Small intestine (tissue), 7 donors: Measurements from ENCODE around the gene VPS35. TPM values are rescaled to one million over a fixed set of nuclear protein-coding genes. Genes with fewer than 3 reads are reported as not detected.
"Not testable (repeated sequence)": the region's sequence is repeated elsewhere in the genome, so short reads cannot be mapped to it uniquely, and the experiment has no call there.

Experiments
- DNase-seq, 2 donors: peaks; one replicate each; pipeline versions ENCODE4 v3.0.0 to v3.0.0-alpha.2; 2013
- FAIRE-seq: peaks from 2 replicates; lab custom pipeline; 2012; peaks lifted over from hg19 to GRCh38; lab: Jason Lieb, UNC
- H3K27ac ChIP-seq, 3 donors: one replicate each; pipeline ENCODE4 v1.5.1; 2013; ENCODE audit warnings: low read length in 2 of 3, mild to moderate bottlenecking in 2 of 3, control low read depth in 1 of 3, inconsistent platforms in 1 of 3, low read depth in 1 of 3, moderate library complexity in 1 of 3
- H3K27me3 ChIP-seq, 3 donors: one replicate each; pipeline ENCODE4 v1.6.1; 2013; ENCODE audit warnings: low read length in 3 of 3, inconsistent platforms in 1 of 3; ENCODE audit not compliant: control insufficient read depth in 3 of 3, insufficient read depth in 3 of 3
- H3K36me3 ChIP-seq, 3 donors: one replicate each; pipeline ENCODE4 v1.6.1; 2013; ENCODE audit warnings: low read length in 3 of 3, inconsistent platforms in 1 of 3, low read depth in 1 of 3, mild to moderate bottlenecking in 1 of 3, moderate library complexity in 1 of 3; ENCODE audit not compliant: control insufficient read depth in 3 of 3, insufficient read depth in 2 of 3
- H3K4me1 ChIP-seq, 3 donors: one replicate each; pipeline ENCODE4 v1.6.1; 2013; ENCODE audit warnings: low read length in 2 of 3, inconsistent platforms in 1 of 3, low read depth in 1 of 3, mild to moderate bottlenecking in 1 of 3, moderate library complexity in 1 of 3; ENCODE audit not compliant: control insufficient read depth in 3 of 3, insufficient read depth in 2 of 3
- H3K4me3 ChIP-seq, 3 donors: one replicate each; pipeline ENCODE4 v1.5.1; 2013; ENCODE audit warnings: low read length in 3 of 3, control low read depth in 1 of 3, inconsistent platforms in 1 of 3, low read depth in 1 of 3, mild to moderate bottlenecking in 1 of 3, moderate library complexity in 1 of 3
- H3K9me3 ChIP-seq, 2 donors: one replicate each; pipeline ENCODE4 v1.6.1; 2013; ENCODE audit warnings: low read depth in 1 of 2, low read length in 1 of 2; ENCODE audit not compliant: control insufficient read depth in 2 of 2, insufficient read depth in 1 of 2
- WGBS, 3 donors: extraction: QIAGEN DNeasy Blood & Tissue Kit; methylation state at CpG; one replicate each; pipeline ENCODE4 v1.1.7; 2013; 5-methylcytosine and 5-hydroxymethylcytosine counted together
- polyA plus RNA-seq, 4 donors: library from polyadenylated mRNA; stranded (reverse) in 3 of 4; unstranded in 1 of 4; fragments of 200-250 nt in 3 of 4; fragments of 120-200 nt in 1 of 4; gene quantifications; one replicate each; pipeline versions ENCODE4 v1.2.1 to v1.2.3, GENCODE V29; 2013
- donor health status: healthy with polysubstance abuse.
- donor health status: control.
- donor health status: control.
- donor health status: Bipolar disorder and iron deficiency.
- donor health status: healthy.

VPS35 gene
- polyA plus RNA-seq, 4 donors: 36.1 to 157 (median 76.3) TPM

DNA sequence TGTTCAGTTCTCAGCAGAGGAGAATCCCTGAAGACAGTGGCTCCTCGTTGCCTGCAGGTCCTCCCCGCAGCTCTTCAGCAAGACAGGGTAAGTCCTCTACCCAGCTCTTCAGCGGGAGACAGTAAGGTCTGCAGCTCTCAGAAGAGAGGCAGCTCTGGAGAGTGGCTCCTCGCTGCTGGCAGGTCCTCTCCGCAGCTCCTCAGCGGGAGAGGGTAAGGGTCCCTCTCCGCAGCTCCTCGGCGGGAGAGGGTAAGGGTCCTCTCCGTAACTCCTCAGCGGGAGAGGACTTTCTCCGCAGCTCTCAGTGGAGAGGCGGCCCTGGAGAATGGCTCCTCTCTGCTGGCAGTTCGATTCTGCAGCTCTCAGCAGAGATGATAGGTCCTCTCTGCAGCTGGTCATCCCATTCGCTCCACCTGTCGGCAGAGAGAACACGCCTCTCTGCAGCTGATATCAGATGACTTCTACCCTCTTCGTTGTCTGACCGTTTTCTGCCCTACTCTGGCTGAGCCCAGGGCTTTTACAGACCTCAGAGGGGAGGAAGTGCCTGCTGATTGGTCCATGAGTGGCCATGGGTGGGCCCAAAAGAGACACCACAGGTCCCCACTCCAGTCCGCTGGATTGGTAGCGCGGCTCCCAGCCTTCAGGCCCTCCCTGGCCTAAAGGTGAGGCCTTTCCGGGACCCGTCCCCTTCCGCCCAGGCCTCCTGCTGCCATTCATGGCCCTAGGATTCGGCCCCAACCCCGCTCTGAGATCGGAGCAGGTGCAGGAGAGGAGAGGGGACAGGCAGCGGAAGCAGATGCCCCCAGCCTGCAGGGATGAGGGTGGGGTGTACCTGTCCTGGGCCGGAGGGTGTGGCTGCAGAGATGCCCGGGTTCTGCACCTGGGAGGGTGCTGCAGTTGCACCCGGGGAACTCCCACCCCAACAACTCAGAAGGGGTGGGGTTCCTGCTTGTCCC lies 55.9 kb downstream of the VPS35 start:
- FAIRE-seq: no peak

DNA sequence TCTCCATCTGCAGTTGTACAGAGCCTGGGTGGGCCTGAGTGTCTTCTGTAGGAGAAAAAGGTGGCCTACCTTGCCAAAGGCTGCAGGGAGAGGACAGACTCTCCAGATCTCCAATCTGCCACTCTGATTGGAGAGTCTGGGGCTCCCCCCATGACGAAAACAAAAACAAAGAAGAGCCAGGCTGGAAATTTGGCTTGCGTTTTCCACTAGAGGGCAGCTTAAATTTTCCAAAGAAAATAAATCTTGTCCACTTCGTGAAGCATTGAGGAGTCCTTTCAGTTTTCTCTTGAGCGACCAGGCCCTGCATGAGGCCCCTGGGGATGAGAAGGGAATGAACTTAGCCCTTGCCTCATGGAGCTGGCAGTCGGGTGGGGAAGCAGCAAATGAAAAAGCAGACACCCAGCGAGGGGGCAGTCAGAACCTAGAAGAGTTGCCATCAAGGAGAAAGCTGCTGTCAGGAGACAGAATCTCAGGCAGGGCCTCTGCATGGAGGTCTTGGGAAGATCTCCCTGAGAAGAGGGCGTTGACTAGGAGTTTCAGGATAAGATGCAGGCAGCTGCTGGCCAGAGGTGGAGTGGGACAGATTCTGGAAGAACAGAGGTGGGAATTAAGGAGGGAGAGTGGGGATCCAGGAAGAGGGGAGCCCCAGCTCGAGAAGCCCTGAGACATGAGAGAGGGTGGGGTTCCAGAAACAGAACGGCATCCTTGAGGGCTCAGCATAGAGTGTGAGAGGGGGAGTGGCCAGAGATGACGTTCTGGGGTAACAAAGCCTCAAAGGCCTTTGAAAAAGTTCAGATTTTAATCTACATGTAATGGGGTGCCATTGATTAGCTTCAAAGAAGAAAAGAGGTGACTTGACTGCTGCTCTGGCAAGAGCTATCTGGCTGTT lies 59.4 kb downstream of the VPS35 start:
- FAIRE-seq (no peak), DNase-seq (peak; percentile 9 to 48)
- Histone ChIP-seq H3K36me3 (no peaks in the 10 kb centered on the region), H3K27ac (no peak overlapping the region), H3K4me3 (no peak overlapping the region), H3K9me3 (no peaks in the 10 kb centered on the region), H3K27me3 (no peaks in the 10 kb centered on the region), H3K4me1 (no peaks in the 10 kb centered on the region)
- WGBS, 3 donors: 20 to 28% (median 24%) methylated on average over 10 of the region's 10 CpGs

More for the DNA sequence above, 55.9 kb downstream of the VPS35 start:
- H3K9me3 ChIP-seq: no peaks in the 10 kb centered on the region
- H3K4me3 ChIP-seq: no peak overlapping the region
- H3K27ac ChIP-seq: no peak overlapping the region
- no peaks in the 10 kb centered on the region for H3K27me3 ChIP-seq
- no peaks in the 10 kb centered on the region for H3K4me1 ChIP-seq
- H3K36me3 ChIP-seq: no peaks in the 10 kb centered on the region
- WGBS, 3 donors: 74 to 82% (median 81%) methylated on average over 31 to 32 of the region's 32 CpGs
- DNase-seq: no peak

DNA sequence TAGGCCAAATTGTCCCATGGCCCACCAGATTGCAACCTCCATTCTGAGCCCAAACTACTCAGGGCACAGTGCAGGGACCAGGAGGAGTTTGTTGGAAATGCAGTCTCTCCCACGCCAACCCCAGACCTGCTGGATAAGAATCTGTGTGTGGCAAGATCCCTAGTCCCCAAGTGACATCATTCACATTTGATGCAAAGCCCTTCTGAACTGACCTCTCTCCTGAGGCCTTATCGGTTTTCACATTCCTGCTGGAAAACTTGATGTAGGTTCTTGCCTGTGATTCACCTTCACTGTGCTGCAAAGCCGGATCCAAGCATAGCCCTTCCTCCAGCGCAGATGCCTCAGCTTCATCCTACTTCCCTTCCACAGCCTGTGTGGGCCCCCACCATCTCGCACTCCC lies 61.2 kb downstream of the VPS35 start:
- 87 to 95% (median 90%) methylated on average over 5 of the region's 5 CpGs for WGBS, 3 donors
- DNase-seq (no peak), FAIRE-seq (no peak)
- H3K27me3 ChIP-seq: no peaks in the 10 kb centered on the region
- H3K4me1 ChIP-seq: no peaks in the 10 kb centered on the region
- no peaks in the 10 kb centered on the region for H3K9me3 ChIP-seq
- no peaks in the 10 kb centered on the region for H3K36me3 ChIP-seq
- H3K27ac ChIP-seq: no peak overlapping the region
- H3K4me3 ChIP-seq: no peak overlapping the region

DNA sequence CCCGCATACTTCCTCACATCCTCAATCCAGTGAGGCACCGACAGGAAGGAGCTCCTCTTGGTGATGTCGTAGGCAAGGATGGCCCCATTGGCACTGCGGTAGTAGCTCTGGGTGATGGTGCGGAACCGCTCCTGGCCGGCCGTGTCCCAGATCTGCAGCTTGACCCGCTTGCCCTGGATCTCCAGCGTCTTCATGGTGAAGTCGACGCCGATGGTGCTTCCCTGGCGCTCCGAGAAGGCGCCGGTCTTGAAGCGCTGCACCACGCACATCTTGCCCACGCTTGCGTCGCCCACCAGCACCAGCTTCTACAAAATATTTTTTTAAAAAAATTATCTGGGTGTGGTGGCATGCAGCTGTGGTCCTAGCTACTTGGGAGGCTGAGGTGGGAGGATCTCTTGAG lies 62.3 kb downstream of the VPS35 start:
- not testable (repeated sequence) for FAIRE-seq, H3K4me1 ChIP-seq, H3K27me3 ChIP-seq, H3K36me3 ChIP-seq, H3K4me3 ChIP-seq, DNase-seq, H3K9me3 ChIP-seq, H3K27ac ChIP-seq
- WGBS, 3 donors: 95 to 97% (median 96%) methylated on average over 19 to 21 of the region's 22 CpGs

DNA sequence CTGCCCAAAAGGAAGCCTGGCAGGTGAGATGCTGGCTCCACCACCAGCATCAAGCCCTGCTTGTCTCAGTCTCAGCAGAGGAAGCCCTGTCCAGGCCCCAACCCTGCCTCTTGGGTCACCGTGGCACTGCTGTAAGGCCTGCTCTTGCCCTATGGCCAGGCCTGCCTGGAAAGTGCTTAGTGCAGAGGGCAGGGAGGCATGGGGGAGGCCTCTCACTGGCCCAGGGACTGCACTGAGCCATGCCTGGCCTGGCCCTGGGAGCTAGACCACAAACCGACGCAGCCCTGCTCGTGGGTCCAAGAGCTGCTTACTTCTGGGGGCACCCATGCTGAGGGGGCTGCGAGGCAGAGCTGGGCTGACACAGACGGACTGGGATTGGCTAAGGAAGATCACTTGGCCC lies 64.1 kb downstream of the VPS35 start:
- WGBS, 3 donors: 79 to 92% (median 91%) methylated on average over 3 to 6 of the region's 6 CpGs
- H3K4me3 ChIP-seq: not testable (repeated sequence)

DNA sequence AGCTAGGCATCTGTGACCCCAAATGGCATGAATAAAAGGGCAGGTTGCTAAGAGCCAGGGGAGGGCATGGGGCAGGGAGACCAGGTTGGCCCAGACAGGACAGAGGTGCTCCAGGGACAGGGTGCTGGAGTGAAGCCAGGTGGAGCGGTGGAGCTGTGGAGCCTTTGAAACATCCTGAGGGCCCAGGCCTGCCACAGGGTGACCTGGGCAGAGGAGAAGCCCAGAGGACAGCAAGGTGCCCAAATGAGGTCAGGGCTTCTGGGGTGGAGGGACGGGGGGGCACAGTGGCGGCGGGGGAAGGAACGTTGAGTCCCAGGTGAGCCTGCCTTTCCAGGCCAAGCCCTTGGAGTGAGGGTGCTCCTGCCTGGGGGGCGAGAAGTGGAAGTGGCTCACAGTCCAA lies 65.3 kb downstream of the VPS35 start:
- not testable (repeated sequence) for FAIRE-seq, DNase-seq, H3K27ac ChIP-seq, H3K4me1 ChIP-seq, H3K36me3 ChIP-seq, H3K4me3 ChIP-seq, H3K27me3 ChIP-seq, H3K9me3 ChIP-seq
- 82 to 95% (median 90%) methylated on average over 4 of the region's 6 CpGs for WGBS, 3 donors

More for the DNA sequence above, 64.1 kb downstream of the VPS35 start:
- H3K27ac ChIP-seq, H3K36me3 ChIP-seq, H3K4me1 ChIP-seq, H3K27me3 ChIP-seq, FAIRE-seq, H3K9me3 ChIP-seq, DNase-seq: not testable (repeated sequence)

DNA sequence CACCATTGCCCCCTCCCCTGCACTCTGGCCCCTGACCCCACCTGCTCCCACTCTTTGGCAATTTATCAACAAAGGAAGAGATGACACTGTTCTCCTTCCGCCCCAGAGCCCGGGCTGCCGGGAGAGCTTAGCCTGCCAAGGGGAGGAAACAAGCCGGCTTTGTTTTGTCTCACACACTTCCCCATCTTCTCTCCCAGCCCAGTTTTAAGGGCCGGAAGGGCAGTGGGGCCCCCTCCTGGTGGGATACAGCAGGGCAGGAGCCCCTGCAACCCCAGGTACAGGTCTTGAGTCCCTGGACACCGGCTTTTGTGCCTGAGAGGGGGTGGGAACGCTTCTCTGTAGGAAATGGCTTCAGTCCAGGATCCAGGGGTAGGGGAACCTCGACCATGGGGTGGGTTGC lies 65.7 kb downstream of the VPS35 start:
- H3K9me3 ChIP-seq, FAIRE-seq, H3K27ac ChIP-seq, H3K36me3 ChIP-seq, H3K4me1 ChIP-seq, H3K4me3 ChIP-seq, H3K27me3 ChIP-seq, DNase-seq: not testable (repeated sequence)
- 7% methylated on average over 5 of the region's 8 CpGs; no CpG with 5 or more reads in 2 of the 3 donors for WGBS, 3 donors

DNA sequence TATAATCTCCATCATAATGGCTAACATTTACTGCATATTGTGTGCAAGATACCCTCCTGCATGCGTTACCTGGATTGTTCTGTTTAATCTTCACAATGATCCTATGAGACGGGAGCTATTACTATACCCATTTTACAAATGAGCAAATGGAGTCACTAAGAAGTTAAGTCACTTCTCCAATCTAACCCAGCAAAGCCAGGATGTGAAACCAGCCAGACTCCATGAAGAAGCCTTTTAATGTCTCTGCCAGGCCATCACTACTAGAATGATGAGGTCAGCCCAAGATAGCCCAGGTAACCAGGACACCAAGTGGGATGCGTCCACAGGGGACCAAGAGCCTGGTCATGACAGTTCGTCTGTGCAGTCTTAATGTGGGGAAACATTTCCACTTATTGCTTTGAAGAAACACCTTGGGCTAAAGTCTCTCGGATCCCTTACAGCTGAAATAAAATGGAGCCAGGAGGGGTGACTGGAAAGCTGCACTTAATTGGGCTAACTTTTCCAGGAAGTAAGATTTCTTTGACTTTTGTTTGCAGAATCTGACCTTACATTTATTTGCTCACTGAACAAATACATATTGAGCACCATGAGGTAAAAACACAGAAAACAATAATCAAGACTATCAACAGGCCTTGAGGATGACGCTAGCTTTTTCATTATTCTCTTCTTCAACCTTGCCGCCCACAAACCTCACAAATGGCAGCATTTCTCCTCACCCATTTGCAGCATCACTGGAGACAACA lies 66.9 kb downstream of the VPS35 start:
- Histone ChIP-seq H3K4me3 (no peak overlapping the region), H3K9me3 (no peaks in the 10 kb centered on the region), H3K4me1 (no peaks in the 10 kb centered on the region), H3K27ac (no peak overlapping the region), H3K27me3 (no peaks in the 10 kb centered on the region), H3K36me3 (no peaks in the 10 kb centered on the region)
- FAIRE-seq (no peak), DNase-seq (no peak)
- 86 to 91% (median 91%) methylated on average over 7 of the region's 7 CpGs for WGBS, 3 donors
